Ishikawa (cell line): ENCODE data around the gene FRMD4B.

Source experiments
- CEBPB ChIP-seq: IDR thresholded peaks from 2 replicates; pipeline ENCODE4 v1.6.1; 2012
- CREB1 ChIP-seq: IDR thresholded peaks from 2 replicates; pipeline ENCODE4 v1.6.1; 2012; ENCODE audit warnings: low read depth
- EGR1 ChIP-seq: IDR thresholded peaks from 2 replicates; pipeline ENCODE4 v1.6.1; 2012
- EP300 ChIP-seq: IDR thresholded peaks from 2 replicates; pipeline ENCODE4 v1.6.1; 2012; ENCODE audit warnings: borderline replicate concordance
- FOXM1 ChIP-seq: IDR thresholded peaks from 2 replicates; pipeline ENCODE4 v1.6.1; 2012; ENCODE audit warnings: low read depth, borderline replicate concordance
- MAX ChIP-seq: IDR thresholded peaks from 2 replicates; pipeline ENCODE4 v1.6.1; 2012
- NFIC ChIP-seq: IDR thresholded peaks from 2 replicates; pipeline ENCODE4 v1.6.1; 2012
- RAD21 ChIP-seq: IDR thresholded peaks from 2 replicates; pipeline ENCODE4 v1.6.1; 2012; ENCODE audit warnings: low read depth
- REST ChIP-seq: IDR thresholded peaks from 2 replicates; pipeline ENCODE4 v1.6.1; 2012; ENCODE audit warnings: low read depth, mild to moderate bottlenecking
- TAF1 ChIP-seq: IDR thresholded peaks from 2 replicates; pipeline ENCODE4 v1.6.1; 2012; ENCODE audit warnings: low read depth, mild to moderate bottlenecking
- TCF12 ChIP-seq: IDR thresholded peaks from 2 replicates; pipeline ENCODE4 v1.6.1; 2012; ENCODE audit warnings: low read depth
- TEAD4 ChIP-seq: IDR thresholded peaks from 2 replicates; pipeline ENCODE4 v1.6.1; 2012
- USF1 ChIP-seq: IDR thresholded peaks from 2 replicates; pipeline ENCODE4 v1.6.1; 2012
- YY1 ChIP-seq: IDR thresholded peaks from 2 replicates; pipeline ENCODE4 v1.6.1; 2012; ENCODE audit warnings: low read depth
- ZBTB7A ChIP-seq: IDR thresholded peaks from 2 replicates; pipeline ENCODE4 v1.6.1; 2012; ENCODE audit warnings: low read depth

Gene FRMD4B

GRCh38 chr3:69161587-69162307, 224.1 kb downstream of the FRMD4B start:
- TF ChIP-seq RAD21 (peak; percentile 99), CREB1 (no peak)

- TF ChIP-seq TAF1 (no peak), REST (no peak)
Measured at GRCh38 chr3:69160525-69160924, 225.4 kb downstream of the FRMD4B start.

- TF ChIP-seq TAF1 (no peak), MAX (no peak), FOXM1 (no peak), TEAD4 (no peak), ZBTB7A (no peak), CEBPB (no peak), NFIC (no peak), EGR1 (no peak), CREB1 (no peak), TCF12 (no peak), EP300 (no peak), RAD21 (no peak), USF1 (no peak), REST (no peak), YY1 (no peak)
Measured at GRCh38 chr3:69160107-69160506, 225.8 kb downstream of the FRMD4B start.

GRCh38 chr3:69149586-69149985, 236.3 kb downstream of the FRMD4B start:
- no peak for TF ChIP-seq CEBPB
- no peak for TF ChIP-seq TCF12
- no peak for TF ChIP-seq RAD21
- TF ChIP-seq YY1 = no peak
- TF ChIP-seq TEAD4 = no peak
- no peak for TF ChIP-seq REST
- no peak for TF ChIP-seq CREB1
- no peak for TF ChIP-seq USF1
- no peak for TF ChIP-seq EGR1

- TF ChIP-seq USF1 = no peak
- TF ChIP-seq MAX = no peak
- no peak for TF ChIP-seq CEBPB
- TF ChIP-seq CREB1 = no peak
- no peak for TF ChIP-seq YY1
- TF ChIP-seq EP300 = no peak
Measured at GRCh38 chr3:69145688-69146087, 240.2 kb downstream of the FRMD4B start.
